Regular cardiac myocyte (primary cell): Measurements from ENCODE around the gene NOCT. TPM values are rescaled to one million over a fixed set of nuclear protein-coding genes. Genes with fewer than 3 reads are reported as not detected.

Experiments
- total RNA-seq: library from RNA; depleted of rRNA; stranded (reverse); fragments of >200 nt; gene quantifications from 2 replicates; pipeline ENCODE4 v1.2.3, GENCODE V29; 2014

NOCT gene, protein sequence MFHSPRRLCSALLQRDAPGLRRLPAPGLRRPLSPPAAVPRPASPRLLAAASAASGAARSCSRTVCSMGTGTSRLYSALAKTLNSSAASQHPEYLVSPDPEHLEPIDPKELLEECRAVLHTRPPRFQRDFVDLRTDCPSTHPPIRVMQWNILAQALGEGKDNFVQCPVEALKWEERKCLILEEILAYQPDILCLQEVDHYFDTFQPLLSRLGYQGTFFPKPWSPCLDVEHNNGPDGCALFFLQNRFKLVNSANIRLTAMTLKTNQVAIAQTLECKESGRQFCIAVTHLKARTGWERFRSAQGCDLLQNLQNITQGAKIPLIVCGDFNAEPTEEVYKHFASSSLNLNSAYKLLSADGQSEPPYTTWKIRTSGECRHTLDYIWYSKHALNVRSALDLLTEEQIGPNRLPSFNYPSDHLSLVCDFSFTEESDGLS
- 52.7 and 60.6 TPM in 2 replicates for total RNA-seq

DNA sequence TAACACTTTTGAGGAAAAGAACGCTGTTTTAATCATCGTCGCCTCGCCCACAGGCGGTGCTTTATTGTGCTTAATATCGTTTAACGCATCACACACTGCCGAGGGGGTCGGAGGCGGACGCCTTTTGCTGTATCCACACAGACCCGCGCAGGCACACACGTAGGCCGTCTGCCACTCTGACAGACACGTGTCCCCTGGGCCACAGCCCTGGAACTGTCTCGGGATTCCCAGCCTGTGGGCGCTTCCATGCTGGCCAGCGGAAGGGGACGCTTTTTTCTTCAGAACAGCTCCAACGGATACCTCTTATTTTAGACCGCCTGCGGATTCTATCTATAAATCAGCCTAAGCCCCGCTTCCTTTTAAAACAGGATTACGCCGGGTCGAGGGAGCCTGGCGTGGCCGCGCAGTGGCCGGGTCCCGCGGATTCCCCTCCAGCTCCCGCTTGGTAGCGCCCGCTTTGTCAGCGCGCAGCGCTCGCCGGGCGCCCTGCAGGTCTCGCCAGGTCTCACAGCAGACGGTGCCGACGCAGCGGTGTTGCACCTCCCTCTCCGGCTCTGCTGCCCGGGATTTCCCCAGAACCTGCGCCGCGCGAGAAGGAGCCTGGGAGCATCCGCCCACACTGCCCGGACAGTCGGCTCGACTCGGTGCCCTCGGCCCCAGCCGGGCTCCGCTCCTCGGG is at the start of gene NOCT:
Gene NOCT, plus strand, starts transcription at position 513 of the 679 bp plus-strand sequence. CDS start 201 bp downstream, outside the sequence.

Other genes with a start within 250 kb of the NOCT start
- gene ELF2, start 161.4 kb downstream of the NOCT start, total RNA-seq, result 28.4 and 44.0 TPM in 2 replicates